ENCODE data around the gene SYNJ2. TPM values are rescaled to one million over a fixed set of nuclear protein-coding genes. Genes with fewer than 3 reads are reported as not detected.

The SYNJ2 gene
- total and polyA plus RNA-seq, 2 experiments from 2014 or later: 2.8 to 5.6 TPM

DNA sequence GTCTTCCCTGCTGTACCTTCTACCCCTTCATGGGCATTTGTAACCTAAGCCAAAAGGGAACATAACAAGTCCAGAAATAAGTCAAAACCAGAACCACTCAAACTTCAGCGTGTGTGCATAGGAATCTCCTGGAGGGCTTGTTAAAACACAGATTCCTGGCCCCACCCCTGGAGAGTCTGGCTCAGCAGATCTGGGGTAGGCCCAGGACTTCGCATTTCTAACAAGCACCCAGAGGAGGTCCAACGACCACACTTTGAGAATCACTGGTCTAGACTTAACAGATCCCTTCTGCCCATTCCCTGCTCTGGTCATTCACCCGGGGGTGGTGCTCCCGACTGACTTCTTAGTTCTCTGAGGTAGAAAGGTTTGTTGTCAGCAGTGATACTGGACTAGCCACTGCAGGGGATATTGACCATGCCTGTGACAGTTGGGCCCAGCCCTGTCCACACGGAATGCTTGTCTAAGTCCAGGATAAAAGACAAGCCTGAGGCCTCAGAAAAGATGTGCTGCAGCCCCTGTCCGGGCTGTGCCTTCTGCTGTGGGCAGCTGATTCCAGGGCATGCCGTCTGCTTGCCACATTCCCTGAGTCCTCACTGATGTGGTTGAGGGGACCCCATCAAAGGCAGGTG lies 68.6 kb downstream of the SYNJ2 start:
- no peak for TF ChIP-seq EZH2 (IDR thresholded peaks at IDR 0.05; ENCODE audit: low read depth, unreplicated experiment)
- TF ChIP-seq JUNB (IDR thresholded peaks at IDR 0.05; ENCODE audit: unreplicated experiment): no peak
- no peak overlapping the region for H3K4me3 Mint-ChIP-seq
- Histone ChIP-seq H3K9me2 (ENCODE audit: insufficient read depth) (no peaks in the 10 kb centered on the region), H3K27ac (ENCODE audit: low read depth) (no peak overlapping the region), H4K20me1 (replicated peaks; ENCODE audit: insufficient read depth) (no peaks in the 10 kb centered on the region), H3K4me2 (no peak overlapping the region), H2AFZ (no peak overlapping the region), H3K36me3 (ENCODE audit: insufficient read depth) (no peaks in the 10 kb centered on the region), H3K27me3 (ENCODE audit: insufficient read depth) (no peaks in the 10 kb centered on the region), H3K79me2 (replicated peaks; ENCODE audit: insufficient read depth) (no peaks in the 10 kb centered on the region), H3F3A (replicated peaks; ENCODE audit: low read depth) (no peaks in the 10 kb centered on the region), H3K4me3 (no peak overlapping the region), H3K4me1 (ENCODE audit: insufficient read depth) (no peaks in the 10 kb centered on the region)
- H3K9me3 Mint-ChIP-seq: no peaks in the 10 kb centered on the region
- H3K4me1 Mint-ChIP-seq: peaks cover 4% of the 10 kb centered on the region; the same call in 1 of the 3 replicates
- DNase-seq (ENCODE audit: low spot score) (no peak), ATAC-seq (no peak; the same call in 2 of the 3 replicates)
- H3K27ac Mint-ChIP-seq: no peak overlapping the region
- peaks cover 19% of the 10 kb centered on the region for H3K27me3 Mint-ChIP-seq (ENCODE audit: insufficient read depth, low read depth, poor library complexity)
- H3K36me3 Mint-ChIP-seq (ENCODE audit: low read depth): peaks cover 13% of the 10 kb centered on the region

DNA sequence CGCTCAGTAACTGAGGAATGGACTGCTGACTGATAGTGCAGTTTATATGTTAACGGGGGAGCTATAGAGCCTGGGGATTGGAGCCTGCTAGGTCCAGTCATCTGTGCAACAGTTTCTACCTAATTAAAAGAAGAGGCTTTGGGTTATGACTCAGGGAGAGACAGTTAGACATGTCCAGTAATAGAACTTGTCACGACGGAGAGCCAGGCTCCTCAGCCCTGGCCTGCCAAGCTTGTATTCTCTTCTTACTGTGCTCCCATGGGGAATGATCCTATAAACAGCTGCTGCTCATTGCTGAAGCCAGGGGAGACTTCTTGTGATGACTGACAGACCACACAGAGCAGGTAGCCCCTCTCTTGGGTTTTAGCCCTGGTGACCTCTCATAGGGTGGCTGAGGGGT lies 69.3 kb downstream of the SYNJ2 start:
- H3K36me3 Mint-ChIP-seq (ENCODE audit: low read depth): peaks cover 8% of the 10 kb centered on the region; the same call in 2 of the 3 replicates
- Histone ChIP-seq H2AFZ (no peak overlapping the region), H3K27me3 (ENCODE audit: insufficient read depth) (no peaks in the 10 kb centered on the region), H3K79me2 (replicated peaks; ENCODE audit: insufficient read depth) (no peaks in the 10 kb centered on the region), H3F3A (replicated peaks; ENCODE audit: low read depth) (no peaks in the 10 kb centered on the region), H3K9me2 (ENCODE audit: insufficient read depth) (no peaks in the 10 kb centered on the region), H3K4me1 (ENCODE audit: insufficient read depth) (no peaks in the 10 kb centered on the region), H4K20me1 (replicated peaks; ENCODE audit: insufficient read depth) (no peaks in the 10 kb centered on the region), H3K4me2 (no peak overlapping the region), H3K4me3 (no peak overlapping the region), H3K36me3 (ENCODE audit: insufficient read depth) (no peaks in the 10 kb centered on the region), H3K27ac (ENCODE audit: low read depth) (no peak overlapping the region)
- H3K27me3 Mint-ChIP-seq (ENCODE audit: insufficient read depth, low read depth, poor library complexity): peaks cover 16% of the 10 kb centered on the region
- no peaks in the 10 kb centered on the region for H3K9me3 Mint-ChIP-seq
- TF ChIP-seq, protein P1, sequence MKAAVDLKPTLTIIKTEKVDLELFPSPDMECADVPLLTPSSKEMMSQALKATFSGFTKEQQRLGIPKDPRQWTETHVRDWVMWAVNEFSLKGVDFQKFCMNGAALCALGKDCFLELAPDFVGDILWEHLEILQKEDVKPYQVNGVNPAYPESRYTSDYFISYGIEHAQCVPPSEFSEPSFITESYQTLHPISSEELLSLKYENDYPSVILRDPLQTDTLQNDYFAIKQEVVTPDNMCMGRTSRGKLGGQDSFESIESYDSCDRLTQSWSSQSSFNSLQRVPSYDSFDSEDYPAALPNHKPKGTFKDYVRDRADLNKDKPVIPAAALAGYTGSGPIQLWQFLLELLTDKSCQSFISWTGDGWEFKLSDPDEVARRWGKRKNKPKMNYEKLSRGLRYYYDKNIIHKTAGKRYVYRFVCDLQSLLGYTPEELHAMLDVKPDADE (IDR thresholded peaks at IDR 0.05): no peak
- TF ChIP-seq, protein P2, sequence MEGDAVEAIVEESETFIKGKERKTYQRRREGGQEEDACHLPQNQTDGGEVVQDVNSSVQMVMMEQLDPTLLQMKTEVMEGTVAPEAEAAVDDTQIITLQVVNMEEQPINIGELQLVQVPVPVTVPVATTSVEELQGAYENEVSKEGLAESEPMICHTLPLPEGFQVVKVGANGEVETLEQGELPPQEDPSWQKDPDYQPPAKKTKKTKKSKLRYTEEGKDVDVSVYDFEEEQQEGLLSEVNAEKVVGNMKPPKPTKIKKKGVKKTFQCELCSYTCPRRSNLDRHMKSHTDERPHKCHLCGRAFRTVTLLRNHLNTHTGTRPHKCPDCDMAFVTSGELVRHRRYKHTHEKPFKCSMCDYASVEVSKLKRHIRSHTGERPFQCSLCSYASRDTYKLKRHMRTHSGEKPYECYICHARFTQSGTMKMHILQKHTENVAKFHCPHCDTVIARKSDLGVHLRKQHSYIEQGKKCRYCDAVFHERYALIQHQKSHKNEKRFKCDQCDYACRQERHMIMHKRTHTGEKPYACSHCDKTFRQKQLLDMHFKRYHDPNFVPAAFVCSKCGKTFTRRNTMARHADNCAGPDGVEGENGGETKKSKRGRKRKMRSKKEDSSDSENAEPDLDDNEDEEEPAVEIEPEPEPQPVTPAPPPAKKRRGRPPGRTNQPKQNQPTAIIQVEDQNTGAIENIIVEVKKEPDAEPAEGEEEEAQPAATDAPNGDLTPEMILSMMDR (conservative IDR thresholded peaks at IDR 0.05; ENCODE audit: low read depth in 2 of 2): no peak
- no peak for TF ChIP-seq JUNB (IDR thresholded peaks at IDR 0.05; ENCODE audit: unreplicated experiment)
- no peak for TF ChIP-seq CREB1 (CRISPR knock-in tag; IDR thresholded peaks at IDR 0.05; ENCODE audit: low read depth)
- TF ChIP-seq STAT1 (IDR thresholded peaks at IDR 0.05; ENCODE audit: unreplicated experiment): no peak
- TF ChIP-seq ZNF114 (CRISPR knock-in tag; IDR thresholded peaks at IDR 0.05): no peak
- no peak for TF ChIP-seq NANOG (IDR thresholded peaks at IDR 0.05; ENCODE audit: borderline replicate concordance)
- no peak for TF ChIP-seq POLR2AphosphoS5 (IDR thresholded peaks at IDR 0.05; ENCODE audit: low read depth)
- TF ChIP-seq ZNF331 (CRISPR knock-in tag; IDR thresholded peaks at IDR 0.05; ENCODE audit: low read depth): no peak
- TF ChIP-seq EZH2phosphoT487 (IDR thresholded peaks at IDR 0.05; ENCODE audit: unreplicated experiment): no peak
- TF ChIP-seq, protein P3, sequence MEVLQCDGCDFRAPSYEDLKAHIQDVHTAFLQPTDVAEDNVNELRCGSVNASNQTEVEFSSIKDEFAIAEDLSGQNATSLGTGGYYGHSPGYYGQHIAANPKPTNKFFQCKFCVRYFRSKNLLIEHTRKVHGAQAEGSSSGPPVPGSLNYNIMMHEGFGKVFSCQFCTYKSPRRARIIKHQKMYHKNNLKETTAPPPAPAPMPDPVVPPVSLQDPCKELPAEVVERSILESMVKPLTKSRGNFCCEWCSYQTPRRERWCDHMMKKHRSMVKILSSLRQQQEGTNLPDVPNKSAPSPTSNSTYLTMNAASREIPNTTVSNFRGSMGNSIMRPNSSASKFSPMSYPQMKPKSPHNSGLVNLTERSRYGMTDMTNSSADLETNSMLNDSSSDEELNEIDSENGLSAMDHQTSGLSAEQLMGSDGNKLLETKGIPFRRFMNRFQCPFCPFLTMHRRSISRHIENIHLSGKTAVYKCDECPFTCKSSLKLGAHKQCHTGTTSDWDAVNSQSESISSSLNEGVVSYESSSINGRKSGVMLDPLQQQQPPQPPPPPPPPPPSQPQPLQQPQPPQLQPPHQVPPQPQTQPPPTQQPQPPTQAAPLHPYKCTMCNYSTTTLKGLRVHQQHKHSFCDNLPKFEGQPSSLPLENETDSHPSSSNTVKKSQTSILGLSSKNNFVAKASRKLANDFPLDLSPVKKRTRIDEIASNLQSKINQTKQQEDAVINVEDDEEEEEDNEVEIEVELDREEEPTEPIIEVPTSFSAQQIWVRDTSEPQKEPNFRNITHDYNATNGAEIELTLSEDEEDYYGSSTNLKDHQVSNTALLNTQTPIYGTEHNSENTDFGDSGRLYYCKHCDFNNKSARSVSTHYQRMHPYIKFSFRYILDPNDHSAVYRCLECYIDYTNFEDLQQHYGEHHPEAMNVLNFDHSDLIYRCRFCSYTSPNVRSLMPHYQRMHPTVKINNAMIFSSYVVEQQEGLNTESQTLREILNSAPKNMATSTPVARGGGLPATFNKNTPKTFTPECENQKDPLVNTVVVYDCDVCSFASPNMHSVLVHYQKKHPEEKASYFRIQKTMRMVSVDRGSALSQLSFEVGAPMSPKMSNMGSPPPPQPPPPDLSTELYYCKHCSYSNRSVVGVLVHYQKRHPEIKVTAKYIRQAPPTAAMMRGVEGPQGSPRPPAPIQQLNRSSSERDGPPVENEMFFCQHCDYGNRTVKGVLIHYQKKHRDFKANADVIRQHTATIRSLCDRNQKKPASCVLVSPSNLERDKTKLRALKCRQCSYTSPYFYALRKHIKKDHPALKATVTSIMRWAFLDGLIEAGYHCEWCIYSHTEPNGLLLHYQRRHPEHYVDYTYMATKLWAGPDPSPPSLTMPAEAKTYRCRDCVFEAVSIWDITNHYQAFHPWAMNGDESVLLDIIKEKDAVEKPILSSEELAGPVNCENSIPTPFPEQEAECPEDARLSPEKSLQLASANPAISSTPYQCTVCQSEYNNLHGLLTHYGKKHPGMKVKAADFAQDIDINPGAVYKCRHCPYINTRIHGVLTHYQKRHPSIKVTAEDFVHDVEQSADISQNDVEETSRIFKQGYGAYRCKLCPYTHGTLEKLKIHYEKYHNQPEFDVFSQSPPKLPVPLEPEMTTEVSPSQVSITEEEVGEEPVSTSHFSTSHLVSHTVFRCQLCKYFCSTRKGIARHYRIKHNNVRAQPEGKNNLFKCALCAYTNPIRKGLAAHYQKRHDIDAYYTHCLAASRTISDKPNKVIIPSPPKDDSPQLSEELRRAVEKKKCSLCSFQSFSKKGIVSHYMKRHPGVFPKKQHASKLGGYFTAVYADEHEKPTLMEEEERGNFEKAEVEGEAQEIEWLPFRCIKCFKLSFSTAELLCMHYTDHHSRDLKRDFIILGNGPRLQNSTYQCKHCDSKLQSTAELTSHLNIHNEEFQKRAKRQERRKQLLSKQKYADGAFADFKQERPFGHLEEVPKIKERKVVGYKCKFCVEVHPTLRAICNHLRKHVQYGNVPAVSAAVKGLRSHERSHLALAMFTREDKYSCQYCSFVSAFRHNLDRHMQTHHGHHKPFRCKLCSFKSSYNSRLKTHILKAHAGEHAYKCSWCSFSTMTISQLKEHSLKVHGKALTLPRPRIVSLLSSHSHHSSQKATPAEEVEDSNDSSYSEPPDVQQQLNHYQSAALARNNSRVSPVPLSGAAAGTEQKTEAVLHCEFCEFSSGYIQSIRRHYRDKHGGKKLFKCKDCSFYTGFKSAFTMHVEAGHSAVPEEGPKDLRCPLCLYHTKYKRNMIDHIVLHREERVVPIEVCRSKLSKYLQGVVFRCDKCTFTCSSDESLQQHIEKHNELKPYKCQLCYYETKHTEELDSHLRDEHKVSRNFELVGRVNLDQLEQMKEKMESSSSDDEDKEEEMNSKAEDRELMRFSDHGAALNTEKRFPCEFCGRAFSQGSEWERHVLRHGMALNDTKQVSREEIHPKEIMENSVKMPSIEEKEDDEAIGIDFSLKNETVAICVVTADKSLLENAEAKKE (CRISPR knock-in tag; IDR thresholded peaks at IDR 0.05): no peak
- no peak for TF ChIP-seq EZH2 (IDR thresholded peaks at IDR 0.05; ENCODE audit: low read depth, unreplicated experiment)
- ATAC-seq (no peak), DNase-seq (ENCODE audit: low spot score) (no peak)
- peaks cover 4% of the 10 kb centered on the region; the same call in 1 of the 3 replicates for H3K4me1 Mint-ChIP-seq
- no peak overlapping the region for H3K27ac Mint-ChIP-seq
- H3K4me3 Mint-ChIP-seq: no peak overlapping the region

Data from GM23338 (cell line).